ENCODE measurements around the gene NRIP3.

- no peak for TF ChIP-seq FOXA1 (IDR thresholded peaks at IDR 0.05)
- TF ChIP-seq ELF4 (IDR thresholded peaks at IDR 0.05), result no peak
- TF ChIP-seq SUZ12 (IDR thresholded peaks at IDR 0.05), result no peak
- TF ChIP-seq SP1 (IDR thresholded peaks at IDR 0.05), result no peak
- TF ChIP-seq ARNT (IDR thresholded peaks at IDR 0.05), result no peak
- TF ChIP-seq BHLHE40 (IDR thresholded peaks at IDR 0.05; ENCODE audit: borderline replicate concordance), result no peak
- TF ChIP-seq NFRKB (IDR thresholded peaks at IDR 0.05), result no peak
- no peak for TF ChIP-seq FOXK2 (IDR thresholded peaks at IDR 0.05)
- TF ChIP-seq TARDBP (IDR thresholded peaks at IDR 0.05), result no peak
- no peak for TF ChIP-seq FOXM1 (IDR thresholded peaks at IDR 0.05; ENCODE audit: borderline replicate concordance)
- TF ChIP-seq PKNOX1 (IDR thresholded peaks at IDR 0.05), result no peak
These were observed 38.7 kb upstream of the NRIP3 start for GRCh38 chr11:9042488-9042887.

Measured in HEK293T (cell line).